Ishikawa (cell line): ENCODE data around the gene MTUS2.

ENCODE experiments used
- EGR1 ChIP-seq: IDR thresholded peaks from 2 replicates; pipeline ENCODE4 v1.6.1; 2012
- EP300 ChIP-seq: IDR thresholded peaks from 2 replicates; pipeline ENCODE4 v1.6.1; 2012; ENCODE audit warnings: borderline replicate concordance
- FOXM1 ChIP-seq: IDR thresholded peaks from 2 replicates; pipeline ENCODE4 v1.6.1; 2012; ENCODE audit warnings: low read depth, borderline replicate concordance
- RAD21 ChIP-seq: IDR thresholded peaks from 2 replicates; pipeline ENCODE4 v1.6.1; 2012; ENCODE audit warnings: low read depth
- TF ChIP-seq, protein P1 (sequence below): IDR thresholded peaks from 2 replicates; pipeline ENCODE4 v1.6.1; 2012

GRCh38 chr13:29077051-29077813 lies 257.1 kb downstream of the MTUS2 start:
- TF ChIP-seq FOXM1, result no peak
- TF ChIP-seq, protein P1, sequence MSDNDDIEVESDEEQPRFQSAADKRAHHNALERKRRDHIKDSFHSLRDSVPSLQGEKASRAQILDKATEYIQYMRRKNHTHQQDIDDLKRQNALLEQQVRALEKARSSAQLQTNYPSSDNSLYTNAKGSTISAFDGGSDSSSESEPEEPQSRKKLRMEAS, result no peak
- no peak for TF ChIP-seq RAD21
- no peak for TF ChIP-seq EP300
- no peak for TF ChIP-seq EGR1
